HepG2 (cell line): Measurements from ENCODE around the gene TRMT112. TPM values are rescaled to one million over a fixed set of nuclear protein-coding genes. Genes with fewer than 3 reads are reported as not detected.

Experiments
- ATAC-seq: fragments of 200-7000 bp; cut with Tn5 transposase; 3 replicates; pipeline ENCODE4 v1.9.1; 2020; ENCODE audit warnings: mild to moderate bottlenecking, moderate library complexity
- BruUV-seq: library from RNA; stranded (reverse); fragments of 400-500 nt; replicated peaks from 2 replicates; lab custom pipeline; 2021; lab: Mats Ljungman, UMichigan
- CTCF ChIA-PET: fragments of 300-600 bp; formaldehyde crosslinking; extraction: SDS; loops from one replicate; lab custom pipeline; 2021; ENCODE audit warnings: low total read pairs, inconsistent platforms, low intra/inter-chr PET ratio; lab: Yijun Ruan, JAX
- POLR2A ChIA-PET: fragments of 350-600 bp; sonication (Branson Sonifier 250); formaldehyde crosslinking; loops from one replicate; lab custom pipeline; 2020; ENCODE audit warnings: antibody characterized with exemption, inconsistent platforms; lab: Yijun Ruan, JAX
- DNase-seq: peaks from one replicate; pipeline ENCODE4 v3.0.0-alpha.2; 2015; ENCODE audit warnings: low spot score
- FAIRE-seq: peaks from 3 replicates; lab custom pipeline; 2011; peaks lifted over from hg19 to GRCh38; lab: Jason Lieb, UNC
- H2AFZ ChIP-seq: one replicate; pipeline ENCODE4 v1.6.1; 2011; ENCODE audit warnings: low read length, inconsistent platforms
- H3K27ac ChIP-seq: fragments of 300-600 bp; 3 replicates; pipeline ENCODE4 v1.8.0; 2011; ENCODE audit warnings: mixed run types, mild to moderate bottlenecking, mixed read lengths, low read length, inconsistent platforms; ENCODE audit not compliant: insufficient read depth; ENCODE audit errors: extremely low read length
- H3K27me3 ChIP-seq, 2 experiments: fragments of 200-600 bp in 1 of 2; 2 replicates in 1 of 2; 3 replicates in 1 of 2; pipeline versions ENCODE4 v1.6.0 to v1.8.0; 2011; ENCODE audit warnings: low read length in 2 of 2, mild to moderate bottlenecking in 2 of 2, moderate library complexity in 2 of 2, inconsistent platforms in 1 of 2; ENCODE audit not compliant: insufficient read depth in 2 of 2, control insufficient read depth in 1 of 2
- H3K36me3 ChIP-seq, 2 experiments: fragments of 200-600 bp in 1 of 2; replicated peaks in 1 of 2; 2 replicates in 1 of 2; 3 replicates in 1 of 2; pipeline versions ENCODE4 v1.5.1 to v1.8.0; 2011; ENCODE audit warnings: low read length in 2 of 2, inconsistent platforms in 1 of 2; ENCODE audit not compliant: insufficient read depth in 2 of 2, control insufficient read depth in 1 of 2
- H3K4me1 ChIP-seq: 2 replicates; pipeline ENCODE4 v1.5.1; 2012; ENCODE audit warnings: low read length, inconsistent platforms; ENCODE audit not compliant: insufficient read depth
- H3K4me2 ChIP-seq: 2 replicates; pipeline ENCODE4 v1.6.0; 2011; ENCODE audit warnings: low read depth, low read length, inconsistent platforms
- H3K4me3 ChIP-seq, 3 experiments: fragments of 200-600 bp in 1 of 3; sonication (generic), shearing (Covaris generic) in 1 of 3; replicated peaks in 1 of 3; 2 replicates each; pipeline ENCODE4 v1.5.1; 2011 to 2016; ENCODE audit warnings: low read length in 3 of 3, inconsistent platforms in 2 of 3, low read depth in 2 of 3, mild to moderate bottlenecking in 2 of 3, control low read depth in 1 of 3, mixed read lengths in 1 of 3; ENCODE audit not compliant: insufficient read depth in 1 of 3
- H3K79me2 ChIP-seq: one replicate; pipeline ENCODE4 v1.6.1; 2011; ENCODE audit warnings: low read length, inconsistent platforms; ENCODE audit not compliant: insufficient read depth
- H3K9ac ChIP-seq: 2 replicates; pipeline ENCODE4 v1.6.0; 2011; ENCODE audit warnings: mild to moderate bottlenecking, low read depth, low read length, inconsistent platforms; ENCODE audit not compliant: insufficient read depth
- H3K9me3 ChIP-seq: 2 replicates; pipeline ENCODE4 v1.5.1; 2012; ENCODE audit warnings: mild to moderate bottlenecking, low read length
- H4K20me1 ChIP-seq: 2 replicates; pipeline ENCODE4 v1.6.0; 2011; ENCODE audit warnings: inconsistent platforms, mild to moderate bottlenecking, low read length, moderate library complexity; ENCODE audit not compliant: insufficient read depth
- ARNT2 ChIP-seq: sonication (generic); formaldehyde crosslinking; IDR thresholded peaks from 2 replicates; pipeline ENCODE4 v1.8.0; 2022; ENCODE audit warnings: mild to moderate bottlenecking, low read depth, missing genetic modification reagents, moderate library complexity
- CREM ChIP-seq, 2 experiments: sonication (generic) in 1 of 2; formaldehyde crosslinking in 1 of 2; IDR thresholded peaks; 2 replicates each; pipeline versions ENCODE4 v1.4.0 to v1.6.1; 2016 to 2020; ENCODE audit warnings: antibody characterized with exemption in 1 of 2, mild to moderate bottlenecking in 1 of 2, missing genetic modification reagents in 1 of 2
- JUND ChIP-seq: sonication (generic); formaldehyde crosslinking; IDR thresholded peaks from 2 replicates; pipeline ENCODE4 v1.8.0; 2022; ENCODE audit warnings: mild to moderate bottlenecking, missing genetic modification reagents
- KLF12 ChIP-seq: sonication (generic); formaldehyde crosslinking; IDR thresholded peaks from 2 replicates; pipeline ENCODE4 v1.4.0; 2020; ENCODE audit warnings: missing genetic modification reagents, borderline replicate concordance
- MIXL1 ChIP-seq: IDR thresholded peaks from 2 replicates; pipeline ENCODE4 v1.6.1; 2016
- SALL2 ChIP-seq: sonication (generic); formaldehyde crosslinking; IDR thresholded peaks from 2 replicates; pipeline ENCODE4 v1.8.1; 2023; ENCODE audit warnings: mild to moderate bottlenecking, missing genetic modification reagents, inconsistent platforms
- SIN3B ChIP-seq: fragments of 150-350 bp; IDR thresholded peaks from 2 replicates; pipeline ENCODE4 v1.6.1; 2014; ENCODE audit warnings: low read length
- ZFP37 ChIP-seq: sonication (generic); formaldehyde crosslinking; IDR thresholded peaks from 2 replicates; pipeline ENCODE4 v1.4.0; 2020; ENCODE audit warnings: missing genetic modification reagents, borderline replicate concordance
- ZKSCAN1 ChIP-seq: fragments of 150-350 bp; IDR thresholded peaks from 2 replicates; pipeline ENCODE4 v1.6.1; 2014; ENCODE audit warnings: low read length
- ZNF160 ChIP-seq: sonication (generic); formaldehyde crosslinking; IDR thresholded peaks from 2 replicates; pipeline ENCODE4 v1.8.0; 2022; ENCODE audit warnings: mild to moderate bottlenecking, inconsistent platforms, missing genetic modification reagents
- ZNF720 ChIP-seq: sonication (generic); formaldehyde crosslinking; IDR thresholded peaks from 2 replicates; pipeline ENCODE4 v1.4.0; 2020; ENCODE audit warnings: missing genetic modification reagents
- WGBS: methylation state at CpG from one replicate; pipeline ENCODE4 v1.1.6; 2017; ENCODE audit warnings: low lambda C conversion rate; 5-methylcytosine and 5-hydroxymethylcytosine counted together
- in situ Hi-C: cut with HindIII; loops from 2 replicates; pipeline ENCODE4 v1.10.0; 2017; ENCODE audit warnings: low pct_unique_long_range_greater_than_20kb; ENCODE audit not compliant: extremely low pct_ligation_motif_present
- intact Hi-C: fragments of 100-400 bp; cut with micrococcal nuclease; formaldehyde crosslinking; loops from one replicate; pipeline ENCODE4 v1.10.0; 2022; ENCODE audit not compliant: unreplicated experiment
- polyA plus RNA-seq, 8 experiments: library from polyadenylated mRNA; depleted of rRNA in 3 of 8; stranded (reverse) in 7 of 8; unstranded in 1 of 8; fragments of >200 nt; fragmentation: Illumina TruSeq in 4 of 8; extraction: Trizol in 4 of 8; gene quantifications; 2 replicates each; pipeline versions ENCODE4 v1.2.1 to v1.2.3, GENCODE V29; 2011 to 2016; ENCODE audit warnings: low read depth in 4 of 8, missing spikeins in 1 of 8, mixed read lengths in 1 of 8; ENCODE audit not compliant: insufficient read depth in 1 of 8
- total RNA-seq, 5 experiments: library from RNA; depleted of rRNA; stranded (reverse); fragments of >200 nt; fragmentation: Illumina TruSeq; extraction: Trizol; gene quantifications; 2 replicates each; pipeline ENCODE4 v1.2.3, GENCODE V29; 2016; ENCODE audit warnings: low read depth in 1 of 5
- TF ChIP-seq, protein P1 (sequence below): sonication (generic); formaldehyde crosslinking; IDR thresholded peaks from 2 replicates; pipeline ENCODE4 v1.8.0; 2022; ENCODE audit warnings: mild to moderate bottlenecking, missing genetic modification reagents
- TF ChIP-seq, protein P2 (sequence below): sonication (generic); formaldehyde crosslinking; IDR thresholded peaks from 2 replicates; pipeline ENCODE4 v1.8.0; 2022; ENCODE audit warnings: mild to moderate bottlenecking, missing genetic modification reagents, moderate library complexity
- TF ChIP-seq, protein P3 (sequence below): sonication (generic); formaldehyde crosslinking; conservative IDR thresholded peaks from 2 replicates; pipeline ENCODE4 v1.8.1; 2023; ENCODE audit warnings: missing genetic modification reagents
- TF ChIP-seq, protein P4 (sequence below): sonication (generic); formaldehyde crosslinking; IDR thresholded peaks from 2 replicates; pipeline ENCODE4 v1.8.0; 2022; ENCODE audit warnings: mild to moderate bottlenecking, missing genetic modification reagents, borderline replicate concordance

Gene TRMT112
- total and polyA plus RNA-seq, 2 of the 13 experiments (the other 11 are each of a cell fraction or from before 2014, with no cell fraction given): 186 to 409 TPM

DNA sequence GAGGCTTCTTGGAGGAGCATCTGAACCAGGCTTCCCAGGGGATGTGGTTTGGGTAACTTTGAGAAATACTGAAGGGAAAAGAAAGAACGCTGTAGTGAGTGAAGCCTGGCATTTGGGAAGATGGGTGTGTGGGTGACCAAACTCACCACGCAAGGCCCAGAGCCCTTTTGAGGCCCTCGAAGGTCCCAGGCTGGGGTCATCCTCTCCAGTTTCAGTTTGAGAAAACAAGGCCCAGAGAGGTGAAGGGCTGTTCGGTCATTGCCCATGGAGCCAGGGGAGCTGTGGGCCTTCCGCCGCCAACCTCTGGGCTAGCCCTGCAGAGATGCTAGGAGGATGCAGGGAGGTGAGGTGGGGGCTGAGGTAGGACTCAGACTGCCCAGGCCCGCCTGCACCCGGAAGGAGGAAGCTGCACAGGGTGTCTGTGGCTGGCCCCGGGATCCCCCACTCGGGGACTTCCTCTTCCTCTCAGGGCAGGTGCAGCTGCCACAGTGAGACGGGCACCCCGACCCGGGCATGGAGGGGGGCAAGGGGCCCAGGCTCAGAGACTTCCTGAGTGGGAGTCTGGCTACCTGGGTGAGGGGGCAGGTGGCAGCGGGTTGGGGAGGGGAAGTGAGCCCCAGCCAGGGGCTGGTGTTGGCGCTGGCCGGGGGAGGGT is 22.5 kb upstream of the TRMT112 start, which contains the start of gene CCDC88B:
CCDC88B (plus strand) TSS at position 451 of the 655 bp plus-strand sequence; CDS start at position 514, 63 bp downstream.
- intact Hi-C loops: no loop called here
- BruUV-seq: no TSS peak
- in situ Hi-C loops: no loop called here
- 54% methylated on average over 7 of the region's 16 CpGs for WGBS
- H3K4me3 ChIP-seq: peak within 1 kb of the TSS; percentile 12 to 58 (median 27); a peak in 1 of 6 replicates
- ChIA-PET CTCF (interaction anchor here (0.8 kb wide), 1 partner anchor 16 kb away, joined by 3 read pairs; no protein-coding TSS in a partner anchor), POLR2A (no interaction called here)
- no peak within 1 kb of the TSS for H2AFZ ChIP-seq
- TF ChIP-seq MIXL1 (CRISPR knock-in tag) (no peak), ZNF720 (CRISPR knock-in tag) (no peak), ZFP37 (no peak), CREM (IDR thresholded peaks at IDR 0.05) (no peak), CREM (CRISPR knock-in tag; IDR thresholded peaks at IDR 0.05) (no peak), JUND (no peak), SALL2 (CRISPR knock-in tag) (no peak), KLF12 (CRISPR knock-in tag) (no peak), ARNT2 (CRISPR knock-in tag) (no peak), ZNF160 (CRISPR knock-in tag) (no peak), ZKSCAN1 (no peak), SIN3B (no peak)
- TF ChIP-seq, protein P1, sequence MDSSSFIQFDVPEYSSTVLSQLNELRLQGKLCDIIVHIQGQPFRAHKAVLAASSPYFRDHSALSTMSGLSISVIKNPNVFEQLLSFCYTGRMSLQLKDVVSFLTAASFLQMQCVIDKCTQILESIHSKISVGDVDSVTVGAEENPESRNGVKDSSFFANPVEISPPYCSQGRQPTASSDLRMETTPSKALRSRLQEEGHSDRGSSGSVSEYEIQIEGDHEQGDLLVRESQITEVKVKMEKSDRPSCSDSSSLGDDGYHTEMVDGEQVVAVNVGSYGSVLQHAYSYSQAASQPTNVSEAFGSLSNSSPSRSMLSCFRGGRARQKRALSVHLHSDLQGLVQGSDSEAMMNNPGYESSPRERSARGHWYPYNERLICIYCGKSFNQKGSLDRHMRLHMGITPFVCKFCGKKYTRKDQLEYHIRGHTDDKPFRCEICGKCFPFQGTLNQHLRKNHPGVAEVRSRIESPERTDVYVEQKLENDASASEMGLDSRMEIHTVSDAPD (CRISPR knock-in tag): no peak
- TF ChIP-seq, protein P2, sequence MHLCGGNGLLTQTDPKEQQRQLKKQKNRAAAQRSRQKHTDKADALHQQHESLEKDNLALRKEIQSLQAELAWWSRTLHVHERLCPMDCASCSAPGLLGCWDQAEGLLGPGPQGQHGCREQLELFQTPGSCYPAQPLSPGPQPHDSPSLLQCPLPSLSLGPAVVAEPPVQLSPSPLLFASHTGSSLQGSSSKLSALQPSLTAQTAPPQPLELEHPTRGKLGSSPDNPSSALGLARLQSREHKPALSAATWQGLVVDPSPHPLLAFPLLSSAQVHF (CRISPR knock-in tag): no peak
- TF ChIP-seq, protein P3, sequence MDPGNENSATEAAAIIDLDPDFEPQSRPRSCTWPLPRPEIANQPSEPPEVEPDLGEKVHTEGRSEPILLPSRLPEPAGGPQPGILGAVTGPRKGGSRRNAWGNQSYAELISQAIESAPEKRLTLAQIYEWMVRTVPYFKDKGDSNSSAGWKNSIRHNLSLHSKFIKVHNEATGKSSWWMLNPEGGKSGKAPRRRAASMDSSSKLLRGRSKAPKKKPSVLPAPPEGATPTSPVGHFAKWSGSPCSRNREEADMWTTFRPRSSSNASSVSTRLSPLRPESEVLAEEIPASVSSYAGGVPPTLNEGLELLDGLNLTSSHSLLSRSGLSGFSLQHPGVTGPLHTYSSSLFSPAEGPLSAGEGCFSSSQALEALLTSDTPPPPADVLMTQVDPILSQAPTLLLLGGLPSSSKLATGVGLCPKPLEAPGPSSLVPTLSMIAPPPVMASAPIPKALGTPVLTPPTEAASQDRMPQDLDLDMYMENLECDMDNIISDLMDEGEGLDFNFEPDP (CRISPR knock-in tag): no peak
- TF ChIP-seq, protein P4, sequence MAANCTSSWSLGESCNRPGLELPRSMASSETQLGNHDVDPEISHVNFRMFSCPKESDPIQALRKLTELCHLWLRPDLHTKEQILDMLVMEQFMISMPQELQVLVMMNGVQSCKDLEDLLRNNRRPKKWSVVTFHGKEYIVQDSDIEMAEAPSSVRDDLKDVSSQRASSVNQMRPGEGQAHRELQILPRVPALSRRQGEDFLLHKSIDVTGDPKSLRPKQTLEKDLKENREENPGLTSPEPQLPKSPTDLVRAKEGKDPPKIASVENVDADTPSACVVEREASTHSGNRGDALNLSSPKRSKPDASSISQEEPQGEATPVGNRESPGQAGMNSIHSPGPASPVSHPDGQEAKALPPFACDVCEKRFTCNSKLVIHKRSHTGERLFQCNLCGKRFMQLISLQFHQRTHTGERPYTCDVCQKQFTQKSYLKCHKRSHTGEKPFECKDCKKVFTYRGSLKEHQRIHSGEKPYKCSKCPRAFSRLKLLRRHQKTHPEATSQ (CRISPR knock-in tag): no peak
- H3K36me3 ChIP-seq: no peaks in the 10 kb centered on the region
- no peaks in the 10 kb centered on the region for H4K20me1 ChIP-seq
- H3K27me3 ChIP-seq: peaks cover 3 to 40% of the 10 kb centered on the region in 2 experiments; a peak in 3 of 5 replicates
- DNase-seq (no peak), FAIRE-seq (no peak), ATAC-seq (no peak)
- H3K27ac ChIP-seq: no peak within 1 kb of the TSS
- H3K79me2 ChIP-seq: no peaks in the 10 kb centered on the region
- H3K9me3 ChIP-seq: no peaks in the 10 kb centered on the region
- H3K9ac ChIP-seq: no peak within 1 kb of the TSS
- peak within 1 kb of the TSS; percentile 55 for H3K4me2 ChIP-seq
- peaks cover 36% of the 10 kb centered on the region for H3K4me1 ChIP-seq
